Cortex of kidney (tissue), 1 donor: ENCODE data around the gene SYT6.

Experiments
- DNase-seq: peaks from one replicate; lab custom pipeline; 2025; lab: John Stamatoyannopoulos, UW

Gene SYT6

GRCh38 chr1:114117654-114118053, 36.0 kb downstream of the SYT6 start:
- no peak for DNase-seq

- no peak for DNase-seq
Measured at GRCh38 chr1:114116086-114116485, 37.6 kb downstream of the SYT6 start.

GRCh38 chr1:114114185-114115094, 39.2 kb downstream of the SYT6 start:
- no peak for DNase-seq

GRCh38 chr1:114113411-114114184, 40.1 kb downstream of the SYT6 start:
- DNase-seq, result no peak

GRCh38 chr1:114112775-114113174, 40.9 kb downstream of the SYT6 start:
- DNase-seq, result no peak

- DNase-seq, result no peak
Measured at GRCh38 chr1:114111731-114112641, 41.7 kb downstream of the SYT6 start.

- DNase-seq, result no peak
Measured at GRCh38 chr1:114109981-114110380, 43.7 kb downstream of the SYT6 start.

GRCh38 chr1:114108751-114109255, 44.9 kb downstream of the SYT6 start:
- no peak for DNase-seq

GRCh38 chr1:114107474-114108435, 45.9 kb downstream of the SYT6 start:
- DNase-seq, result no peak

- DNase-seq, result no peak
Measured at GRCh38 chr1:114105421-114105979, 48.2 kb downstream of the SYT6 start.

GRCh38 chr1:114104949-114105348, 48.7 kb downstream of the SYT6 start:
- no peak for DNase-seq

GRCh38 chr1:114103992-114104391, 49.7 kb downstream of the SYT6 start:
- DNase-seq, result no peak

GRCh38 chr1:114102136-114102535, 51.5 kb downstream of the SYT6 start:
- DNase-seq, result no peak

- DNase-seq, result no peak
Measured at GRCh38 chr1:114100148-114100547, 53.5 kb downstream of the SYT6 start.

GRCh38 chr1:114099268-114099667, 54.4 kb downstream of the SYT6 start:
- DNase-seq, result no peak

GRCh38 chr1:114097109-114097508, 56.6 kb downstream of the SYT6 start:
- no peak for DNase-seq

- no peak for DNase-seq
Measured at GRCh38 chr1:114094675-114095074, 59.0 kb downstream of the SYT6 start.

- DNase-seq, result no peak
Measured at GRCh38 chr1:114094363-114094634, 59.4 kb downstream of the SYT6 start.

GRCh38 chr1:114093624-114094362, 59.9 kb downstream of the SYT6 start:
- DNase-seq, result no peak
